ENCODE measurements around the gene RBFOX2.

- TF ChIP-seq CTCF (IDR thresholded peaks at IDR 0.05; ENCODE audit: low read length) (no peak), EZH2 (IDR thresholded peaks at IDR 0.05; ENCODE audit: borderline replicate concordance, low read length) (no peak)
Measured at GRCh38 chr22:35887296-35887875, 141.2 kb downstream of the RBFOX2 start.

All from OCI-LY1 (cell line).